NOMO-1 (cell line): Measurements from ENCODE around the gene SCUBE2.

Experiments used
- DNase-seq, 2 experiments: peaks; one replicate each; lab custom pipeline; 2025; ENCODE audit not compliant: unreplicated experiment in 2 of 2; lab: John Stamatoyannopoulos, UW

SCUBE2 gene

DNA sequence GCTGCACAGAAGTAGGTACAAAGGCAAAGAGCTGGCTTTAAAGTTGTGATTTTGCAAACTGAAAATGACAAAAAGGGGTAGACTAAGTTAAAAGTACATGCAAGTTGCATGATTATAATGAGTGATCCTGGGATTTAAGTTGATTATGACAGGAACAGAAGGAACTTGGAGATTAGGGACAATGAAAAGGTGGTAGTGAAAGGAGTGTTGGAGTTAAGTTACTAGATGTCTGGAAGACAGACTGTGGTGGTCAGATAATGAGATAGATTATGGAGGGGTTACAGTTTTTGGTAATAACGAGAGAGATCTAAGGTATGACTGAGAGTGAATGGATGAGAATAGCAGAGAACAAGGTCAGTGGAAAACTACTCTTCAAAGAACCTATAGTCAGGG is 119.5 kb downstream of the SCUBE2 start:
- no peak for DNase-seq

DNA sequence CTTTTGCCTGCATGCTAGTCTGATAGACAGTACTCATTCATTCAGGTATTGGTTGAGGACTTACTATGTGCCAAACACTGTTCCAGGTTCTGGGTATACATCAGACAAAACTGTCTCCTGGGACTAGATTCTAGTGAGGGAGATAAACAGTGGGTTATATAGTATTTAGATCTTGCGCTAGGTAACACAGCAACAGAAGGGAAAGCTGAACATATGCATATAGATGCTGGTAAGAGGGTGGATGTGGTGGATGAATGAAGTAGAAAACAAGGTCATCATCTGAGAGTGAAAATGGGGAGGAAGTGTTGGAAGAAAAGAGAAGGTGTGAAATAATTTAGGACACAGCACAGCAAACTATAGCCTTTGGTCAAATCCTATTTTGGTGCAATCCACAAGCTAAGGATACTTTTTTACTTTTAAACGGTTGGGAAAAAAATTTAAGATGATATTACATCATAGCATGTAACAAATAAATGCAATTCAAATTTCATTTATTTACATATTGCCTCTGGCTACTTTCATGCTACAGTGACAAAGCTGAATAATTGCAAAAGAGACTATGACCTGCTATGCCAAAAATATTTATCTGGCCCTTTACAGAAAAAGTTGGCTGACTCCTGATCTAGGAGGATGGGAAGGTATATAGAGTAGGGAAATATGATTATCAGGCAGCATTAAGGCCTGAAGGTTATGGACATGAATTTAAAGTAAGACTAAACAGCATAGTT is 120.0 kb downstream of the SCUBE2 start:
- DNase-seq: no peak
